Neural cell (in vitro differentiated cells): ENCODE measurements around the gene HSD17B14. TPM values are rescaled to one million over a fixed set of nuclear protein-coding genes. Genes with fewer than 3 reads are reported as not detected.

ENCODE experiments used
- H2AFZ ChIP-seq: fragments of 200-600, 300-800 bp; sonication (generic), shearing (Covaris generic); 2 replicates; pipeline ENCODE4 v1.6.0; 2014; ENCODE audit warnings: low read depth, mild to moderate bottlenecking, antibody characterized with exemption, low read length, moderate library complexity
- H3F3A ChIP-seq: fragments of 200-600 bp; shearing (Covaris generic); 2 replicates; pipeline ENCODE4 v1.6.1; 2016; ENCODE audit warnings: mild to moderate bottlenecking, moderate library complexity, mixed read lengths, antibody characterized with exemption, low read length; ENCODE audit not compliant: insufficient read depth, poor library complexity, severe bottlenecking
- H3K27ac ChIP-seq: fragments of 200-600, 300-800 bp; sonication (generic), shearing (Covaris generic); 2 replicates; pipeline ENCODE4 v1.5.1; 2014; ENCODE audit warnings: mild to moderate bottlenecking, low read length, moderate library complexity
- H3K27me3 ChIP-seq: fragments of 300-800, 200-600 bp; sonication (generic), shearing (Covaris generic); 2 replicates; pipeline ENCODE4 v1.6.0; 2014; ENCODE audit warnings: mild to moderate bottlenecking, low read depth, low read length, moderate library complexity; ENCODE audit not compliant: insufficient read depth
- H3K36me3 ChIP-seq: fragments of 300-800, 200-600 bp; sonication (generic), shearing (Covaris generic); 2 replicates; pipeline ENCODE4 v1.5.1; 2014; ENCODE audit warnings: mild to moderate bottlenecking, antibody characterized with exemption, low read length, moderate library complexity; ENCODE audit not compliant: insufficient read depth
- H3K4me2 ChIP-seq: fragments of 300-800, 200-600 bp; sonication (generic), shearing (Covaris generic); 2 replicates; pipeline ENCODE4 v1.6.0; 2014; ENCODE audit warnings: mild to moderate bottlenecking, low read length
- H3K4me3 ChIP-seq: fragments of 300-800, 200-600 bp; sonication (generic), shearing (Covaris generic); 2 replicates; pipeline ENCODE4 v1.5.1; 2014; ENCODE audit warnings: mild to moderate bottlenecking, low read length, moderate library complexity
- H3K79me2 ChIP-seq: fragments of 200-600 bp; shearing (Covaris generic); replicated peaks from 2 replicates; pipeline ENCODE4 v1.6.0; 2014; ENCODE audit warnings: mild to moderate bottlenecking, low read length, moderate library complexity; ENCODE audit not compliant: insufficient read depth
- H3K9ac ChIP-seq: fragments of 300-800, 200-600 bp; sonication (generic), shearing (Covaris generic); 2 replicates; pipeline ENCODE4 v1.6.1; 2016; ENCODE audit warnings: mild to moderate bottlenecking, low read length, mixed read lengths
- H3K9me2 ChIP-seq: fragments of 200-600 bp; shearing (Covaris generic); 2 replicates; pipeline ENCODE4 v1.6.1; 2016; ENCODE audit warnings: mild to moderate bottlenecking, low read length, mixed read lengths; ENCODE audit not compliant: insufficient read depth
- H3K9me3 ChIP-seq: fragments of 200-600, 300-800 bp; sonication (generic), shearing (Covaris generic); 2 replicates; pipeline ENCODE4 v1.6.1; 2016; ENCODE audit warnings: mild to moderate bottlenecking, mixed run types, low read length, moderate library complexity, mixed read lengths
- H4K20me1 ChIP-seq: fragments of 200-600 bp; shearing (Covaris generic); 2 replicates; pipeline ENCODE4 v1.6.1; 2016; ENCODE audit warnings: mild to moderate bottlenecking, mixed run types; ENCODE audit not compliant: insufficient read depth
- EP300 ChIP-seq: fragments of 450-650 bp; conservative IDR thresholded peaks from 2 replicates; pipeline ENCODE4 v1.6.1; 2014; ENCODE audit warnings: antibody characterized with exemption, mild to moderate bottlenecking, moderate library complexity; ENCODE audit not compliant: poor library complexity, severe bottlenecking
- EZH2 ChIP-seq: fragments of 200-600, 300-800 bp; shearing (Covaris generic), sonication (generic); IDR thresholded peaks from 2 replicates; pipeline ENCODE4 v1.6.1; 2014; ENCODE audit warnings: antibody characterized with exemption, low read length, borderline replicate concordance, mild to moderate bottlenecking; ENCODE audit not compliant: insufficient read depth, poor library complexity, severe bottlenecking
- MXI1 ChIP-seq: fragments of 450-650 bp; conservative IDR thresholded peaks from 2 replicates; pipeline ENCODE4 v1.6.1; 2014; ENCODE audit warnings: antibody characterized with exemption, mild to moderate bottlenecking; ENCODE audit not compliant: poor library complexity, severe bottlenecking
- POLR2AphosphoS5 ChIP-seq: IDR thresholded peaks from 2 replicates; pipeline ENCODE4 v1.6.1; 2012
- RAD21 ChIP-seq: fragments of 450-650 bp; conservative IDR thresholded peaks from 2 replicates; pipeline ENCODE4 v1.6.1; 2014; ENCODE audit warnings: antibody characterized with exemption, mild to moderate bottlenecking, moderate library complexity
- SMC3 ChIP-seq: fragments of 450-650 bp; conservative IDR thresholded peaks from 2 replicates; pipeline ENCODE4 v1.6.1; 2014; ENCODE audit warnings: antibody characterized with exemption, mild to moderate bottlenecking, moderate library complexity; ENCODE audit not compliant: poor library complexity
- TAF1 ChIP-seq: IDR thresholded peaks from 2 replicates; pipeline ENCODE4 v1.6.1; 2012; ENCODE audit warnings: low read depth
- polyA plus RNA-seq: library from polyadenylated mRNA; depleted of rRNA; stranded (reverse); fragments of >200 nt; gene quantifications from 2 replicates; pipeline ENCODE4 v1.2.3, GENCODE V29; 2014
- TF ChIP-seq, protein P1 (sequence below): IDR thresholded peaks from 2 replicates; pipeline ENCODE4 v1.6.1; 2012; ENCODE audit warnings: borderline replicate concordance
- TF ChIP-seq, protein P2 (sequence below): fragments of 450-650 bp; IDR thresholded peaks from 2 replicates; pipeline ENCODE4 v1.5.1; 2014; ENCODE audit warnings: antibody characterized with exemption, mild to moderate bottlenecking, moderate library complexity; ENCODE audit not compliant: poor library complexity, severe bottlenecking

Gene HSD17B14
- polyA plus RNA-seq, 1 donor from 2014 or later, result 0.40 TPM

DNA sequence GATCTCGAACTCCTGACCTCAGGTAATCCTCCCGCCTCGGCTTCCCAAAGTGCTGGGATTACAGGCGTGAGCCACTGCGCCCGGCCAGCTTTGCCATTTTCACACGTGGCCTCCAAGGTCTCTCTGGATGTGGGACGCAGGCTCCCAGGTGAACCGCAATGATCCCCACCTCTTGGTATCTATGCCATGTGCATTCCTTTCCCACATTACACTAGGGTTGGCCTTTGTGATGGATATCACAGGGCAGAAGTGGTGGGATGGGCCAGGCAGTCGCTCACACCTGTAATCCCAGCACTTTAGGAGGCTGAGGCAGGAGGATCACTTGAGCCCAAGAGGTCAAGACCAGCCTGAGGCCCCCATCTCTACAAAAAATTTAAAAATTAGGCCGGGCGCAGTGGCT is 58.6 kb downstream of the HSD17B14 start:
- H3K9me3 ChIP-seq, result no peaks in the 10 kb centered on the region
- no peak overlapping the region for H2AFZ ChIP-seq
- H3K27ac ChIP-seq, result no peak overlapping the region
- TF ChIP-seq EP300, result no peak
- TF ChIP-seq, protein P1, sequence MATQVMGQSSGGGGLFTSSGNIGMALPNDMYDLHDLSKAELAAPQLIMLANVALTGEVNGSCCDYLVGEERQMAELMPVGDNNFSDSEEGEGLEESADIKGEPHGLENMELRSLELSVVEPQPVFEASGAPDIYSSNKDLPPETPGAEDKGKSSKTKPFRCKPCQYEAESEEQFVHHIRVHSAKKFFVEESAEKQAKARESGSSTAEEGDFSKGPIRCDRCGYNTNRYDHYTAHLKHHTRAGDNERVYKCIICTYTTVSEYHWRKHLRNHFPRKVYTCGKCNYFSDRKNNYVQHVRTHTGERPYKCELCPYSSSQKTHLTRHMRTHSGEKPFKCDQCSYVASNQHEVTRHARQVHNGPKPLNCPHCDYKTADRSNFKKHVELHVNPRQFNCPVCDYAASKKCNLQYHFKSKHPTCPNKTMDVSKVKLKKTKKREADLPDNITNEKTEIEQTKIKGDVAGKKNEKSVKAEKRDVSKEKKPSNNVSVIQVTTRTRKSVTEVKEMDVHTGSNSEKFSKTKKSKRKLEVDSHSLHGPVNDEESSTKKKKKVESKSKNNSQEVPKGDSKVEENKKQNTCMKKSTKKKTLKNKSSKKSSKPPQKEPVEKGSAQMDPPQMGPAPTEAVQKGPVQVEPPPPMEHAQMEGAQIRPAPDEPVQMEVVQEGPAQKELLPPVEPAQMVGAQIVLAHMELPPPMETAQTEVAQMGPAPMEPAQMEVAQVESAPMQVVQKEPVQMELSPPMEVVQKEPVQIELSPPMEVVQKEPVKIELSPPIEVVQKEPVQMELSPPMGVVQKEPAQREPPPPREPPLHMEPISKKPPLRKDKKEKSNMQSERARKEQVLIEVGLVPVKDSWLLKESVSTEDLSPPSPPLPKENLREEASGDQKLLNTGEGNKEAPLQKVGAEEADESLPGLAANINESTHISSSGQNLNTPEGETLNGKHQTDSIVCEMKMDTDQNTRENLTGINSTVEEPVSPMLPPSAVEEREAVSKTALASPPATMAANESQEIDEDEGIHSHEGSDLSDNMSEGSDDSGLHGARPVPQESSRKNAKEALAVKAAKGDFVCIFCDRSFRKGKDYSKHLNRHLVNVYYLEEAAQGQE, result no peak
- no peak for TF ChIP-seq RAD21
- TF ChIP-seq SMC3, result no peak
- TF ChIP-seq, protein P2, sequence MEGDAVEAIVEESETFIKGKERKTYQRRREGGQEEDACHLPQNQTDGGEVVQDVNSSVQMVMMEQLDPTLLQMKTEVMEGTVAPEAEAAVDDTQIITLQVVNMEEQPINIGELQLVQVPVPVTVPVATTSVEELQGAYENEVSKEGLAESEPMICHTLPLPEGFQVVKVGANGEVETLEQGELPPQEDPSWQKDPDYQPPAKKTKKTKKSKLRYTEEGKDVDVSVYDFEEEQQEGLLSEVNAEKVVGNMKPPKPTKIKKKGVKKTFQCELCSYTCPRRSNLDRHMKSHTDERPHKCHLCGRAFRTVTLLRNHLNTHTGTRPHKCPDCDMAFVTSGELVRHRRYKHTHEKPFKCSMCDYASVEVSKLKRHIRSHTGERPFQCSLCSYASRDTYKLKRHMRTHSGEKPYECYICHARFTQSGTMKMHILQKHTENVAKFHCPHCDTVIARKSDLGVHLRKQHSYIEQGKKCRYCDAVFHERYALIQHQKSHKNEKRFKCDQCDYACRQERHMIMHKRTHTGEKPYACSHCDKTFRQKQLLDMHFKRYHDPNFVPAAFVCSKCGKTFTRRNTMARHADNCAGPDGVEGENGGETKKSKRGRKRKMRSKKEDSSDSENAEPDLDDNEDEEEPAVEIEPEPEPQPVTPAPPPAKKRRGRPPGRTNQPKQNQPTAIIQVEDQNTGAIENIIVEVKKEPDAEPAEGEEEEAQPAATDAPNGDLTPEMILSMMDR, result no peak
- TF ChIP-seq TAF1, result no peak
- no peak for TF ChIP-seq EZH2
- TF ChIP-seq MXI1, result no peak
- no peak for TF ChIP-seq POLR2AphosphoS5
- no peak overlapping the region for H3K4me3 ChIP-seq
- no peak overlapping the region for H3K4me2 ChIP-seq
- no peaks in the 10 kb centered on the region for H3F3A ChIP-seq
- H3K9ac ChIP-seq, result no peak overlapping the region
- no peaks in the 10 kb centered on the region for H3K27me3 ChIP-seq
- no peaks in the 10 kb centered on the region for H3K36me3 ChIP-seq
- no peaks in the 10 kb centered on the region for H3K9me2 ChIP-seq
- no peaks in the 10 kb centered on the region for H4K20me1 ChIP-seq
- no peaks in the 10 kb centered on the region for H3K79me2 ChIP-seq

DNA sequence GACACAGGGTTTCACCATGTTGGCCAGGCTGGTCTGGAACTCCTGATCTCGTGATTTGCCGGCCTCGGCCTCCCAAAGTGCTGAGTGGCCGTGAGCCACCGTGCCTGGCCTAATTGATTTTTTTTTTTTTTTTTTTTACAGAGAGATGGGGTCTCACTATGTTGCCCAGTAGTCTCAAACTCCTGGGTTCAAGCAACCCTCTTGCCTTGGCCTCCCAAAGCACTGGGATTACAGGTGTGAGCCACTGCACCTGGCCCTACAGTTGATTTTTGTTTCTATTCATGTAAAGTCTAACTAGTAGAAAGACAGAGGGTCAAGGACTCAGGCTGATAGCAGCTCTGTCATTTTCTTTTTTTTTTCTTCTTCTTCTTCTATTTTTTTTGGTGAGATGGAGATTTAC is 59.2 kb downstream of the HSD17B14 start:
- no peak overlapping the region for H3K27ac ChIP-seq

More for the DNA sequence above, 59.2 kb downstream of the HSD17B14 start:
- no peaks in the 10 kb centered on the region for H3K36me3 ChIP-seq
- no peak for TF ChIP-seq MXI1
- TF ChIP-seq RAD21, result no peak
- no peak for TF ChIP-seq EZH2
- no peak for TF ChIP-seq POLR2AphosphoS5
- no peak for TF ChIP-seq SMC3
- TF ChIP-seq, protein P2, result no peak
- TF ChIP-seq EP300, result no peak
- TF ChIP-seq, protein P1, result no peak
- no peak for TF ChIP-seq TAF1
- no peaks in the 10 kb centered on the region for H3K9me2 ChIP-seq
- H2AFZ ChIP-seq, result no peak overlapping the region
- no peaks in the 10 kb centered on the region for H3K79me2 ChIP-seq
- H3F3A ChIP-seq, result no peaks in the 10 kb centered on the region
- no peaks in the 10 kb centered on the region for H4K20me1 ChIP-seq
- H3K4me3 ChIP-seq, result no peak overlapping the region
- no peaks in the 10 kb centered on the region for H3K9me3 ChIP-seq
- H3K9ac ChIP-seq, result no peak overlapping the region
- no peaks in the 10 kb centered on the region for H3K27me3 ChIP-seq
- H3K4me2 ChIP-seq, result no peak overlapping the region
